IPS-18a (cell line): ENCODE measurements around the gene TNS1.

Experiments used
- H3K27ac ChIP-seq: one replicate; pipeline ENCODE4 v1.5.1; 2013; ENCODE audit warnings: low read length
- H3K27me3 ChIP-seq: one replicate; pipeline ENCODE4 v1.6.1; 2013; ENCODE audit warnings: mild to moderate bottlenecking, low read length; ENCODE audit not compliant: control insufficient read depth, insufficient read depth
- H3K36me3 ChIP-seq: one replicate; pipeline ENCODE4 v1.6.1; 2013; ENCODE audit warnings: low read depth, low read length; ENCODE audit not compliant: control insufficient read depth
- H3K4me1 ChIP-seq: one replicate; pipeline ENCODE4 v1.6.1; 2013; ENCODE audit warnings: low read depth, low read length; ENCODE audit not compliant: control insufficient read depth
- H3K4me3 ChIP-seq: one replicate; pipeline ENCODE4 v1.5.1; 2013; ENCODE audit warnings: low read length
- H3K9ac ChIP-seq: one replicate; pipeline ENCODE4 v1.6.1; 2013; ENCODE audit warnings: mild to moderate bottlenecking, low read length, moderate library complexity
- H3K9me3 ChIP-seq: one replicate; pipeline ENCODE4 v1.6.1; 2013; ENCODE audit warnings: low read depth, low read length; ENCODE audit not compliant: control insufficient read depth

Gene TNS1

DNA sequence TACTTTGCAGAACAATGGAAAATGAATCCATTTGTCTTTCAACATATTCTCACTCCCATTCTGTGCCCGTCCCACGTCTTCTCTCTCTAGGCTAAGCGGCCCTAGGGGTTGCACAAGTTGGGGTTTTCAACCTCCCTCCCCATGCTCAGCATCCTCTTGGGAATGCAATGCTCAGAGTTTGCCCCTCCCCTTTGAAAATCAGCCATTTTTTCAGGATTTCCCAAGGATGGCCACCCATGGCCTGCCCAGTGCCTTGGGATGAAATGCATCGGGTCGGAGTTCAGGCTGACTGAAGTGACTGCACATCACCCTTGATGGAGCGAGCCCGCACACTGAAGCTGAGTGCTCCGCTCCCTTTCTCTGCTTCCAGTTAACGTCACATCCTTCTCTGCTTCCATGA lies 87.9 kb downstream of the TNS1 start:
- peaks cover 22% of the 10 kb centered on the region for H3K27me3 ChIP-seq
- no peak overlapping the region for H3K4me3 ChIP-seq
- H3K4me1 ChIP-seq: peaks cover 36% of the 10 kb centered on the region
- H3K9ac ChIP-seq: no peak overlapping the region
- no peaks in the 10 kb centered on the region for H3K36me3 ChIP-seq
- no peaks in the 10 kb centered on the region for H3K9me3 ChIP-seq
- H3K27ac ChIP-seq: no peak overlapping the region

DNA sequence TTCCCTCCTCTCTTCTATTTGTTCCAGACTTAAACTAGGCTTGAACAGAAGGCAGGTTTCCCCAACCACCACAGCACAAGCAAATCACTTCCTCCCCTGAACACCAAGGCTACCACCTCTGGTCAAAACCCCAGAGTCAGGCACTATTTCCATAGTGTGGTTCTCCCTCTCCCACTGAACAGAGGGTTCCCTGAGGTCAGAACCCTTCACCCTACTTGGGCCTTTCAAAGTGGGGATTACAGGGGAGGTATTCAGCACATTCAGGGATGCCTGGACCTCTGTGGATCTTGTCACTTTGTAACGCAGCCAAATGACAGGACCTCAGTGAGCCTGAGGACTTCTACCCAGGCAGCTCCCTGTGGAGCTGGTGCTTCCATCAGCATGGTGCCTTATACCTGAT lies 88.7 kb downstream of the TNS1 start:
- H3K4me1 ChIP-seq: peaks cover 28% of the 10 kb centered on the region
- no peak overlapping the region for H3K4me3 ChIP-seq
- H3K27me3 ChIP-seq: peaks cover 22% of the 10 kb centered on the region
- H3K9ac ChIP-seq: no peak overlapping the region
- no peaks in the 10 kb centered on the region for H3K9me3 ChIP-seq
- no peaks in the 10 kb centered on the region for H3K36me3 ChIP-seq
- H3K27ac ChIP-seq: no peak overlapping the region

DNA sequence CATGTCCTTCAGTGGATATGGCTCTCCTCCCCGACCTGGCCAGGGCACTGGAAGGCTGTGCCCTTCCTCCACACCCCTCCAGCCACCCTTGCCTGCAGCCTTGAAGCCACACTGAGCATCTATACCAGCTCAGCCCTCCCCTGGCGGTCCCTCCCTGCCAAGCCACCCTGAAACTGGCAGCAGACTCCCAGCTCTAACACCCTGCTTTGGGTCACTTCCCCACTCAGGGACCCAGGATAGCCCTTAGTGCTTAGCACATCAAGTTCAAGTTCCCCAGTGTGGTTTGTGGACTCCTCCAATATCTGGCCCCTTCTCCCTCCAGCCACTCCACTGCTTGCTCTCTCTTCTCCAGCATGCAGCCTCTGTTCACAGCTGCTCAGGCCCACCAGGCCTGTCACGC lies 89.4 kb downstream of the TNS1 start:
- no peak overlapping the region for H3K27ac ChIP-seq
- peaks cover 22% of the 10 kb centered on the region for H3K27me3 ChIP-seq
- H3K9ac ChIP-seq: no peak overlapping the region
- no peaks in the 10 kb centered on the region for H3K36me3 ChIP-seq
- peaks cover 23% of the 10 kb centered on the region for H3K4me1 ChIP-seq
- no peak overlapping the region for H3K4me3 ChIP-seq
- H3K9me3 ChIP-seq: no peaks in the 10 kb centered on the region

DNA sequence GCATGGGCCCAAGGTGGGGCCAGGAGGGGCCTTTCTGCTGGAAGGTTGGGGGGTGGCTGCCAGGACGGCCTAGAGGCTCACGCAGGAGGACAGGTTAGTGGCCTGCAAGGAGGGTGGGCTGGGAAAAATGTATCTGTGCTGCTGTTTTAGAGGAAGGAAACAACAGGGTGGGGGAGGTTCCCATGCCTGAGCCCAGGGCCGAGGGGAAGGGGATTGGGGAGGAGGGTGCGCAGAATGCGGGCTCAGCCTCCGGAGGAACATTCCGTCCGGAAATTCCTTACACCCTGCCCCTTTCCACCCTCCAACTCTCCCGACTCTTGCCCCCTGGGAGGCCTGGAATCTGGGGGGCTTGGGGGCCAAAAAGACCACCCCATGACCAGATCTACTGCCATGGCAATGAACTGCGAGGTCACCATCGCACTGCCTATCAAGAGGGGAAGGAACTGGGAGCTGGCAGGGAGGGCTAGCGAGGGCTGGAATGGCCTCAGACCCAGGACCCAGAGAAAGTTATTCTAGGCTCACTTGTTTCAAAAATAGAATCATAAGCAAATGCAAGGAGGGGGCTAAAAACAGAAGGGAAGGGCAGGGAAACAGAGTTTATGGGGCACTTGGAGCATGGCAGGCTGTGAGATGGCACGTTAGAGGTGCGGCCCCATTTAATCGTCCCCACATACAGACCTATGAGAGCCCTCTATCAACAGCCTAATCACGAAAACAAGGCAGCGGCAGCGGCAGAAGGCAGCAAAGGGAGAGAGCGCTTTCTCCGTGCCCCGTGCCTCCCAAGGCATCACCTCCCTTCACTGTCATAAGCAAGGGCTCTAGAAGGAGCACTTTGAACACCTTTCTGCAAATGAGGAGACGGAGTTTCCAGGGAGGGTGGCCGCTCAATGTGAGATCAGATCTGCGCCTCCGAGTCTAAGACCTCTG lies 90.4 kb downstream of the TNS1 start:
- H3K4me3 ChIP-seq: peak overlapping the region; percentile 26
- H3K9me3 ChIP-seq: no peaks in the 10 kb centered on the region
- peaks cover 17% of the 10 kb centered on the region for H3K4me1 ChIP-seq
- no peak overlapping the region for H3K27ac ChIP-seq
- H3K27me3 ChIP-seq: peaks cover 22% of the 10 kb centered on the region
- no peak overlapping the region for H3K9ac ChIP-seq
- no peaks in the 10 kb centered on the region for H3K36me3 ChIP-seq

DNA sequence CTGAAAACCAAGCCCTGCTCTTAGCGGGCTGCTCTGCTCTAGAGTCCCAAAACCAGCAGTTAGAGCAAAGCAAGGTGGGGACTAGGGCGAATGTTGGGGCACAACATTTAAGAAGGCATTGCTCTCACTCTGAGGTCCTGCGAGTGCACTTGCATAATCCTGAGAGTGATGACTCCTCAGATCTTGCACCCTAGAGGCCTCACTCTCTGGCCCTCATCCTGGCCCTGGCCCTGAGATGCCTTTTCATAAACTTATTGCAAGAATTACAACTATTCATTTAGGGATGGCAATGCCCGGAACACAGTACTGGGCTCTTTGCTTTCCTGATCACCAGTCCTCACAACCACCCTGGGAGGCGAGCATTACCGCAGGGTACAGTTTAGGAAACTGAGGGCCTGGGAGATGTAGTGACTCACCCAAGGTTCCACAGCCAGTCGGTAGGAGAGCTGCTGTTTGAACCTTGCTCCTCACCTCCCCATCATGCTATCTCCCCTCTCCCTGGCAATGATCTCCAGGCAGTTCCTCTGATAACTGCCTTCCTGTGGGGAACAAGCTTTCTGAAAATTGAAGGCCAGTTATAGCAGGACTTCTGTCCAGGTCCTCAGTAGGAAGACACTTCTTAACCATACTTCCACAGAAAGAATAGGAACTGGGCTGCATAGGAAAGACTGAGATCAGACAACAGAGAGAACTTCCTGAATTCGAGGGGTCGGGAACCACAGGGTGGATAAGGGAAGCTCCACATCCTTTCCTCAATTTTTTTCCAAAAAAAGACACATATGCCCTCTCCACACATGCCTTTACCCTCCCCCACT lies 91.3 kb downstream of the TNS1 start:
- Histone ChIP-seq H3K27ac (no peak overlapping the region), H3K9me3 (no peaks in the 10 kb centered on the region), H3K36me3 (no peaks in the 10 kb centered on the region), H3K4me3 (no peak overlapping the region), H3K9ac (no peak overlapping the region), H3K27me3 (peaks cover 22% of the 10 kb centered on the region), H3K4me1 (peaks cover 17% of the 10 kb centered on the region)

DNA sequence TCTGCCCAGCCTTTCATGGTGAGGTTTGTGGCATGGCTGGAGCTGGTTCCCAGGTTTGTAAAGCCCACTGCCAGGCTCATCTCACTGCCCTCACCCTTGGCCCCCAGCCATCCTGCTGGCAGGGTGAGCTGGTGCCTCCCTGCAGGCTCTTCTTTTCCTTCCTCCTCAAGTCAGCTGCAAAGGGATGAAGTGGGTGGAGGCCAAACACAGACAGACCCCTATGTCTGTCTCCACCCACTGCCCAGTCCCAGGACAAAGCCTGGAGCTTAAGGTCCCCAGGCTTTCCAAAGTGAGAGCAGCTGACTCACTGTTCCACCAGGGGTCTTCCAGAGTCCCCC lies 92.0 kb downstream of the TNS1 start:
- Histone ChIP-seq H3K4me1 (peaks cover 14% of the 10 kb centered on the region), H3K9ac (no peak overlapping the region), H3K9me3 (no peaks in the 10 kb centered on the region), H3K4me3 (no peak overlapping the region), H3K36me3 (no peaks in the 10 kb centered on the region), H3K27ac (no peak overlapping the region), H3K27me3 (peaks cover 22% of the 10 kb centered on the region)

DNA sequence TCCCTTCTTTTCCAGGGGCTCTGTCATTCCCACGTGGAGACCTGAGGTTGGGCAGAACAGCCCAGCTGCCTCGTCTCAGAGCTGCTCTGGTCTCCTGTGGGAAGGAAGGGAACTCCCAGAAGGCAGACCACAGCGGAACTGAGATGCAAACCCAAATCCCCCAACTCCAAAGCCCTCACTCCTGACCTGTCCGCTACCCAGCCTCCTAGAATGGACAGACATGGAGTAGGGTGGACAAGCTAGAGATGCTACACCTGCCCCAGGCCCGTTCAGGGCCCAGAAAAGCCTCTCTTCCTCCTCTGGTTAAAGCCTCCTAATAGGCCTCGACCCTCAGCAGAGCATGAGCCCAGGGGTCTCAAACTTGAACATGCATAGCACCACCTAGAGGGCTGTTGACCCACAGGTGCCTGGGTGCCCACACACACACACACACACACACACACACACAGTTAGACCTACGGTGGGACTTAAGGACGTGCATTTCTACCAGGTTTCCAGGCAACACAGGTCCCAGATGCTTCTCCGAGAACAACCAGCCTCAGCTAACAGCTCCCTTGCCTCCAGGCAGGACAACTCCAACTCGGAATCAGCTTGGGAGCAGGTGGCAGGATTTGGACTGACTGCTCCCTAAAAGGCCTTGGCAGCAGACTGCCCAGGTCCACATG lies 93.5 kb downstream of the TNS1 start:
- no peak overlapping the region for H3K9ac ChIP-seq
- no peaks in the 10 kb centered on the region for H3K36me3 ChIP-seq
- H3K4me1 ChIP-seq: peaks cover 14% of the 10 kb centered on the region
- H3K27ac ChIP-seq: no peak overlapping the region
- no peak overlapping the region for H3K4me3 ChIP-seq
- H3K27me3 ChIP-seq: peaks cover 22% of the 10 kb centered on the region
- H3K9me3 ChIP-seq: no peaks in the 10 kb centered on the region

GRCh38 chr2:217908544-217908943 lies 94.3 kb downstream of the TNS1 start:
- Histone ChIP-seq H3K27ac (no peak overlapping the region), H3K4me3 (no peak overlapping the region), H3K4me1 (peaks cover 17% of the 10 kb centered on the region), H3K9ac (no peak overlapping the region), H3K9me3 (no peaks in the 10 kb centered on the region), H3K27me3 (peaks cover 22% of the 10 kb centered on the region), H3K36me3 (no peaks in the 10 kb centered on the region)

DNA sequence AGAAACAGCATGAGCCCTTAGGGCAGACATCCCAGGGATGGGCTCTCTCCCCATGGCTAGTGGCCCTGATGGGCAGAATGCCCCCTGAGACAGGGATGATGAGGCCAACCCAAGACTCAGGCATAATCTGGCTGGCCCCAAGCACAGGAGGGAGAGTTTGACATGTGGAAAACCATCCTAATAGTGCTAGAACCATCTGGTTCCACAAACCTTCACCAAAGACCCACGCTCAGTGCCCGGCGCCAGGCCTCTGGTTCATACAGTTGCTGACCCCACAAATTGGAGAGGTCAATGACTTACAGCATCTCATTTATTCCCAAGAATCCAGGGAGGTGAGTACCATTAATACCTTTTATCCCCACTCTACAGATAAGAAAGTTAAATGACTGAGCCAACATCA lies 95.5 kb downstream of the TNS1 start:
- Histone ChIP-seq H3K9ac (no peak overlapping the region), H3K27me3 (peaks cover 10% of the 10 kb centered on the region), H3K9me3 (no peaks in the 10 kb centered on the region), H3K36me3 (no peaks in the 10 kb centered on the region), H3K4me1 (peaks cover 12% of the 10 kb centered on the region), H3K27ac (no peak overlapping the region), H3K4me3 (no peak overlapping the region)

- Histone ChIP-seq H3K27me3 (peaks cover 5% of the 10 kb centered on the region), H3K36me3 (no peaks in the 10 kb centered on the region), H3K27ac (no peak overlapping the region), H3K9me3 (no peaks in the 10 kb centered on the region), H3K4me1 (peaks cover 7% of the 10 kb centered on the region), H3K4me3 (no peak overlapping the region), H3K9ac (no peak overlapping the region)
Observed at GRCh38 chr2:217906798-217907197, 96.0 kb downstream of the TNS1 start.

DNA sequence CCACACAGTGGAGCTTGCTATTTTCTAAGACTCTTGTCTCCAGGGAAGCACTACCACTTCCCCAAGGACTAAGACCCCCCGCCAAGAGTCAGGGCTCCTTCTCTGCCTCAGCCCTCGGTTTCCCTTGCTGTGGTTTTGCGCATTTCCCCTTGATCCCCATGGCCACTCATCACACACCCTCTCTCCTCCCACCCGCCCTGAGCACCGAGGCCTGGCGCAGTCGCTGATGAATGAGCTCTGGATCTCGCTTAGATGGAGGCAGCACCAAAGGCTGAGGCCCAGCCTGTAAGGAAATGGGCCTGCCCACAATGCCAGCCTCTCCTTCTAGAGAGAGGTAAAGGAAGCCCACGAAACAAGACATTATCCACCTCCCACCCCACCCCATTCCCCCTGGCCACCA lies 96.9 kb downstream of the TNS1 start:
- no peaks in the 10 kb centered on the region for H3K27me3 ChIP-seq
- no peak overlapping the region for H3K27ac ChIP-seq
- H3K4me3 ChIP-seq: no peak overlapping the region
- H3K36me3 ChIP-seq: no peaks in the 10 kb centered on the region
- no peaks in the 10 kb centered on the region for H3K9me3 ChIP-seq
- H3K4me1 ChIP-seq: peaks cover 3% of the 10 kb centered on the region
- H3K9ac ChIP-seq: no peak overlapping the region
